Activated CD8-positive, alpha-beta T cell treated with anti-CD3 and anti-CD28 coated beads for 36 hours (primary cell): ENCODE data around the gene IQSEC2. TPM values are rescaled to one million over a fixed set of nuclear protein-coding genes. Genes with fewer than 3 reads are reported as not detected.

Experiments
- ATAC-seq: fragments of 200-7000 bp; cut with Tn5 transposase; one replicate; pipeline ENCODE4 v1.10.0; 2021; ENCODE audit warnings: mild to moderate bottlenecking, moderate library complexity
- CTCF ChIA-PET: fragments of 350-600 bp; sonication (Branson Sonifier 250); formaldehyde crosslinking; loops from one replicate; lab custom pipeline; 2021; ENCODE audit warnings: antibody characterized with exemption; lab: Charles Lee
- POLR2A ChIA-PET: fragments of 350-600 bp; sonication (Branson Sonifier 250); formaldehyde crosslinking; loops from one replicate; lab custom pipeline; 2021; ENCODE audit warnings: antibody characterized with exemption; lab: Charles Lee
- DNase-seq: peaks from one replicate; pipeline ENCODE4 v3.0.0-alpha.2; 2020
- H3K27ac Mint-ChIP-seq: one replicate; pipeline ENCODE4 v1.8.0; 2021; ENCODE audit warnings: mild to moderate bottlenecking, mixed read lengths
- H3K27me3 Mint-ChIP-seq: one replicate; pipeline ENCODE4 v1.8.0; 2021; ENCODE audit warnings: mixed read lengths
- H3K36me3 Mint-ChIP-seq: one replicate; pipeline ENCODE4 v1.8.0; 2021; ENCODE audit warnings: low read depth, mixed read lengths
- H3K4me1 Mint-ChIP-seq: one replicate; pipeline ENCODE4 v1.8.0; 2021; ENCODE audit warnings: low read depth, mixed read lengths
- H3K4me3 Mint-ChIP-seq: one replicate; pipeline ENCODE4 v1.8.0; 2021; ENCODE audit warnings: mild to moderate bottlenecking, moderate library complexity, mixed read lengths
- H3K9me3 Mint-ChIP-seq: one replicate; pipeline ENCODE4 v1.8.0; 2021; ENCODE audit warnings: mixed read lengths
- intact Hi-C: fragments of 100-400 bp; cut with micrococcal nuclease; formaldehyde crosslinking; loops from one replicate; pipeline ENCODE4 v1.10.0; 2022
- total RNA-seq, 2 experiments: library from RNA; stranded (reverse); gene quantifications; one replicate each; pipeline ENCODE4 v1.2.3, GENCODE V29; 2021
- TF ChIP-seq, protein P1 (sequence below): fragments of 200-600 bp; IDR thresholded peaks from one replicate; pipeline ENCODE4 v1.8.0; 2022; ENCODE audit warnings: antibody characterized with exemption, mild to moderate bottlenecking

IQSEC2 gene
- total RNA-seq, 2 experiments from 2014 or later, result 0.05 to 0.07 TPM

DNA sequence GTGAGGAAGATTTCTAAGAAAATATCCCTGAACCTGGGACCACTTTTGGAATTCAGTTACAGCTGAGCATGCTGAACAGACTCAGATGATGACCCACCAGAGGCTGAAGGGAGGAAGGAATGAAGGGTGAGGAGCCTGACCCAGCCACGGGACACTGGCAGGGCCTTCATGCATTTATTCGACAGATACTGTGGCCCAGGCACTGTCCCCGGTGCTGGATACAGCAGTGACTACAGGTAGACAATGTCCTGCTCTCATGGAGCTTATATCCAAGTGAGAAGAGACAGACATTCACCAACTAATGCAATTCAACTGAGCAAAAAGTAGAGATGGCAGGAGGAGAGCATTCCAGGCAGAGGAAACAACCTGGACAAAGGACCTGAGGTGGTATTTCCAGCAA, 2.2 kb upstream of the IQSEC2 start:
- no peaks in the 10 kb centered on the region for H3K36me3 Mint-ChIP-seq
- H3K27me3 Mint-ChIP-seq, result no peaks in the 10 kb centered on the region
- no peak overlapping the region for H3K4me3 Mint-ChIP-seq
- H3K4me1 Mint-ChIP-seq, result peaks cover 23% of the 10 kb centered on the region
- no peak overlapping the region for H3K27ac Mint-ChIP-seq
- no peak for DNase-seq
- ChIA-PET CTCF (interaction anchor here (0.6 to 6.6 kb wide), 18 partner anchors 9 to 161 kb away, joined by 3 to 49 read pairs (median 4); no protein-coding TSS in a partner anchor), POLR2A (interaction anchor here (1.0 kb wide), 1 partner anchor 58 kb away, joined by 3 read pairs; no protein-coding TSS in a partner anchor)
- ATAC-seq, result no peak
- TF ChIP-seq, protein P1, sequence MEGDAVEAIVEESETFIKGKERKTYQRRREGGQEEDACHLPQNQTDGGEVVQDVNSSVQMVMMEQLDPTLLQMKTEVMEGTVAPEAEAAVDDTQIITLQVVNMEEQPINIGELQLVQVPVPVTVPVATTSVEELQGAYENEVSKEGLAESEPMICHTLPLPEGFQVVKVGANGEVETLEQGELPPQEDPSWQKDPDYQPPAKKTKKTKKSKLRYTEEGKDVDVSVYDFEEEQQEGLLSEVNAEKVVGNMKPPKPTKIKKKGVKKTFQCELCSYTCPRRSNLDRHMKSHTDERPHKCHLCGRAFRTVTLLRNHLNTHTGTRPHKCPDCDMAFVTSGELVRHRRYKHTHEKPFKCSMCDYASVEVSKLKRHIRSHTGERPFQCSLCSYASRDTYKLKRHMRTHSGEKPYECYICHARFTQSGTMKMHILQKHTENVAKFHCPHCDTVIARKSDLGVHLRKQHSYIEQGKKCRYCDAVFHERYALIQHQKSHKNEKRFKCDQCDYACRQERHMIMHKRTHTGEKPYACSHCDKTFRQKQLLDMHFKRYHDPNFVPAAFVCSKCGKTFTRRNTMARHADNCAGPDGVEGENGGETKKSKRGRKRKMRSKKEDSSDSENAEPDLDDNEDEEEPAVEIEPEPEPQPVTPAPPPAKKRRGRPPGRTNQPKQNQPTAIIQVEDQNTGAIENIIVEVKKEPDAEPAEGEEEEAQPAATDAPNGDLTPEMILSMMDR, result no peak
- intact Hi-C loops, result no loop called here
- H3K9me3 Mint-ChIP-seq, result no peaks in the 10 kb centered on the region

DNA sequence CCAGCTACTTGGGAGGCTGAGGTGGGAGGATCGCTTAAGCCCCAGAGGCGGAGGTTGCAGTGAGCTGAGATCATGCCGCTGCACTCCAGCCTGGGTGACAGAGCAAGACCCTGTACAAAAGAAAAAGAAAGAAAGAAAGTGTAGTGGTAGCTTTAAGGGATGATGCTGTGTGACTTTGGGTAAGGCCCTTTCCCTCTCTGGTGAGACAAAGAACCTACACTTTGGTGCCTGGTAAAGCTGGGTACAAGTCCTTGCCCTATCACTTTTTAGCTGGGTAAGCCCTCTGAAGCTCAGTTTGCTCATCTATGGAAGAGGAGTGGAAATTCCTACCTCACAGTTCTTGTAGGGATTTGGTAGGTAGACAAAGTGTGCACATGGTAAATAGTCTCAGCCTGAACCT, 1.7 kb upstream of the IQSEC2 start:
- DNase-seq, result no peak
- TF ChIP-seq, protein P1, result no peak
- ChIA-PET POLR2A (interaction anchor here (1.0 kb wide), 1 partner anchor 58 kb away, joined by 3 read pairs; no protein-coding TSS in a partner anchor), CTCF (interaction anchor here (0.9 to 6.6 kb wide), 8 partner anchors 8 to 198 kb away, joined by 3 to 49 read pairs (median 8); no protein-coding TSS in a partner anchor)
- H3K4me3 Mint-ChIP-seq, result no peak overlapping the region
- no peaks in the 10 kb centered on the region for H3K36me3 Mint-ChIP-seq
- no peaks in the 10 kb centered on the region for H3K9me3 Mint-ChIP-seq
- H3K27ac Mint-ChIP-seq, result no peak overlapping the region
- ATAC-seq, result no peak
- intact Hi-C loops, result no loop called here
- peaks cover 18% of the 10 kb centered on the region for H3K4me1 Mint-ChIP-seq
- no peaks in the 10 kb centered on the region for H3K27me3 Mint-ChIP-seq

DNA sequence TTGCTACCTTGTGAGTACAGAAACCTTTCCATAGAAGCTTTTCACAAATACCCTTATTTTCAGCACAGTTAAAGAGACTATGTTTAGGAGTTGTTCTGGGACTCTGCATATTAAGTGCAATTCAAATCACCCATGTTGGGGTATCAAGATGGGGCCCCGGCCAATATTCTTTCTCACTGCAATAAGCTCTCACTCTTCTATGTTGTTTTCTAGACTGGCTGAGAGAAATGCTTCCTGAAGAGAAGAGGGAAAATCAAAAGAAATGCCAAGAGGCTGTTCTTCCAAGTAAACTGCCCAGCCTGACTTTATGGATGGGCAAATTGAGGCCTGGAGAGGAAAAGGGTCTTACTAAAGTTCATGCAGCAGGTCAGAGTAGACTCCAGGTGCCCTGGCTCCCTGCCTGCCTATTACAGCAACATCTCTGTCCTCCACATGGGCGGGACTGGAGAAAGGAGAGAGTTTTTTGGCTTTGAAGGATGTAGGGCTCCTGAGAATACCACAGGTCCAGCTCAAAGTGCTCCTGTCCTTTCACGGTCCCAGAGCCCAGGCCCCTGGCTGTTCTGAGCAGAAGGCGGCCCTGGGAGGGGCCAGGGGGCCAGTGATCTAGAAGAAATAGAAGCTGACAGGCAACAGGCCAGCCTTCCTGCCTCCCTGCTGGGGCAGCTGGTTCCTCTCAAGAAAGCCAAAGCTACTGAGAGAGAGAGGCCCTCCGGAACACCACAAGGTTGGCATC, 745 bp upstream of the IQSEC2 start:
- TF ChIP-seq, protein P1, result no peak
- H3K36me3 Mint-ChIP-seq, result no peaks in the 10 kb centered on the region
- CTCF ChIA-PET, result interaction anchor here (1.2 to 6.6 kb wide), 5 partner anchors 7 to 199 kb away, joined by 3 to 49 read pairs (median 10); no protein-coding TSS in a partner anchor
- POLR2A ChIA-PET, result no interaction called here
- intact Hi-C loops, result no loop called here
- no peak for DNase-seq
- H3K27ac Mint-ChIP-seq, result no peak overlapping the region
- no peak for ATAC-seq
- no peak overlapping the region for H3K4me3 Mint-ChIP-seq
- peaks cover 10% of the 10 kb centered on the region for H3K4me1 Mint-ChIP-seq
- H3K27me3 Mint-ChIP-seq, result no peaks in the 10 kb centered on the region
- no peaks in the 10 kb centered on the region for H3K9me3 Mint-ChIP-seq

DNA sequence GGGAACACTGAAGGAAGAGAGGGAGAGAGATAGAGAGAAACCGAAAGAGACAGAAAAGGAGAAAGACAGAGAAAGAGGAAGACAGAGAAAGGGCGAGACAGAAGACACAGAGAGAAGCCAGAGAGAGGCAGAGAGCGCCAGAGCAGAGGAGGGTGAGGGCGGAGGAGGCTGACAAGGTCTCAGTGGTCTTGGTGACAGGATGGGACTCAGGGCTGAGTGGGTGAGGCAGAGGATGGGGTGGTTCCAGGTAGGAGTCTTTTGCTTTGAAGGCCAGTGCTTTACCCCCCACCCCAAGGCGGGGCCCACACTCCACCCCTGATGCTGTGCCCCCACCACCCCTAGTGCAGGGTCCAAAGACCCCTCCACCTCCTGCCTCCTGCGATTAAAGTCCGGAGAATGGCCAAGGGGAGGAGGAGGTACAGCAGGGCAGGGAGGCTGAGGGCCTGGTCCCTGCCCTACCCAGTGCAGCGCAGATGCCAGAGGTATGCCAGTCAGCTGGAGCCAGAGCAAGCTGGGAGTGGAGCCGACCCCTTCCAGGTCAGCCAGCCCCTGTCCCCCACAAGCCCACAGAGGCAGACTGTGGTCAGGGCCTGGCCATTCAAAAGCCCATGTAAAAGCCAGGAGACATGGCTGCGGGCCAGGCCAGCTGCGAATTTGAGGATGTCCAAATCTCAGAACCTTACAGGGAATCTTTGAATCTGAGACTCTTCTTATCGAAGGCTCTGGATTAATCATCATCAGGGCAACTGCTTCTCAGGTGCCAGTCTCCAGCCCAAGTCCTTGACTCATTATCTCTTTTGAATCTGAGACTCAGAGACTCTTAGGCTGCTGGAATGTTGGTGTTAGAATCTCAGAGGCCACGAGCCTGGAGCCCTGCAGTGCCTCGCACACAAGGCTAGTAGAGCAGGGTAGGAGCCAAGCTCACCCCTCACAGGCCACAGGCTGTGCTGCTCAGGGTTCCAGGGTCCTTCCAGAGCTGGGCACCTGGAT, 758 bp downstream of the IQSEC2 start:
- DNase-seq, result no peak
- CTCF ChIA-PET, result interaction anchor here (1.0 to 2.4 kb wide), 2 partner anchors 9 to 201 kb away, joined by 3 to 10 read pairs; no protein-coding TSS in a partner anchor
- TF ChIP-seq, protein P1, result no peak

More for the DNA sequence above, 758 bp downstream of the IQSEC2 start:
- peaks cover 7% of the 10 kb centered on the region for H3K4me1 Mint-ChIP-seq
- no peaks in the 10 kb centered on the region for H3K36me3 Mint-ChIP-seq
- intact Hi-C loops, result no loop called here
- no peaks in the 10 kb centered on the region for H3K9me3 Mint-ChIP-seq
- peak overlapping the region; percentile 42 for H3K27ac Mint-ChIP-seq
- peak overlapping the region; percentile 31 for H3K4me3 Mint-ChIP-seq
- peak; percentile 37 for ATAC-seq
- no peaks in the 10 kb centered on the region for H3K27me3 Mint-ChIP-seq
- POLR2A ChIA-PET, result no interaction called here
